Activated CD4-positive, alpha-beta T cell treated with anti-CD3 and anti-CD28 coated beads, Interleukin-2, Interleukin-6, amounts not matched to agents 100 ng/mL and 50 ng/mL, durations not matched to agents 16 hours and 8 hours (primary cell): ENCODE measurements around the gene FUNDC1.

Source experiments
- DNase-seq: peaks from one replicate; pipeline ENCODE4 v3.0.0-alpha.2; 2020

FUNDC1 gene

DNA sequence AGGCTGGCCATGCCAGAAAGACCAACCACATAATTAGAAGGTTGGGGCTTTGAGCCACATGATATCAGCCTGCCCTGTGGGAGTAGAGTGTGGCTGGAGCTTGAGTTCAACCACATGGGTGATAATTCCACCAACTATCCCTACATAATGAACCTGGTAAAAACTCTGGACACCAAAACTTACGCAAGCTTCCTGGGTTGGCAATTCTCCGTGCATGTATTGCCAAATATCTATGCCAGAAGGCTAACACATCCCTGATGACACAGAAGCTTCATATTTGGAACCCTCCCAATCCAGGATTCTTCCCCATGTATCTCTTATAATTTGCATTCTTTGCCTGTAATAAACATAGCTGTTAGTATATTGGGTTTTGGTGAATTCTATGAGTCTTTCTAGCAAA, 68.2 kb downstream of the FUNDC1 start:
- no peak for DNase-seq
